ENCODE data around the gene NETO1. TPM values are rescaled to one million over a fixed set of nuclear protein-coding genes. Genes with fewer than 3 reads are reported as not detected.

Gene NETO1
- total and polyA plus RNA-seq, 10 of the 15 experiments (the other 5 are each of a cell fraction or from before 2014, with no cell fraction given) = 0.52 TPM; not detected in 9

- DNase-seq (ENCODE audit: low read depth, low spot score) = no peak
- intact Hi-C loops (cut with micrococcal nuclease; ENCODE audit: unreplicated experiment) = no loop called here
- no TSS peak for BruUV-seq (replicated peaks)
- no peak for TF ChIP-seq SRF (IDR thresholded peaks at IDR 0.05; ENCODE audit: low read depth in 2 of 2, low read length in 2 of 2)
- TF ChIP-seq, protein P1, sequence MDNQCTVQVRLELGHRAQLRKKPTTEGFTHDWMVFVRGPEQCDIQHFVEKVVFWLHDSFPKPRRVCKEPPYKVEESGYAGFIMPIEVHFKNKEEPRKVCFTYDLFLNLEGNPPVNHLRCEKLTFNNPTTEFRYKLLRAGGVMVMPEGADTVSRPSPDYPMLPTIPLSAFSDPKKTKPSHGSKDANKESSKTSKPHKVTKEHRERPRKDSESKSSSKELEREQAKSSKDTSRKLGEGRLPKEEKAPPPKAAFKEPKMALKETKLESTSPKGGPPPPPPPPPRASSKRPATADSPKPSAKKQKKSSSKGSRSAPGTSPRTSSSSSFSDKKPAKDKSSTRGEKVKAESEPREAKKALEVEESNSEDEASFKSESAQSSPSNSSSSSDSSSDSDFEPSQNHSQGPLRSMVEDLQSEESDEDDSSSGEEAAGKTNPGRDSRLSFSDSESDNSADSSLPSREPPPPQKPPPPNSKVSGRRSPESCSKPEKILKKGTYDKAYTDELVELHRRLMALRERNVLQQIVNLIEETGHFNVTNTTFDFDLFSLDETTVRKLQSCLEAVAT (IDR thresholded peaks at IDR 0.05) = no peak
- TF ChIP-seq SMAD5 (IDR thresholded peaks at IDR 0.05; ENCODE audit: low read depth) = no peak
- TF ChIP-seq IRF3 (IDR thresholded peaks at IDR 0.05) = no peak
- TF ChIP-seq CHD4 (IDR thresholded peaks at IDR 0.05) = no peak
- TF ChIP-seq MYC (IDR thresholded peaks at IDR 0.05; ENCODE audit: insufficient read depth, insufficient read length, insufficient replicate concordance, low read length, severe bottlenecking) = no peak
- no peak for TF ChIP-seq BHLHE40 (IDR thresholded peaks at IDR 0.05; ENCODE audit: borderline replicate concordance in 1 of 2, low read depth in 2 of 2, low read length in 1 of 2)
- no peak for TF ChIP-seq CBFB (IDR thresholded peaks at IDR 0.05; ENCODE audit: low read depth)
- TF ChIP-seq EZH2 (IDR thresholded peaks at IDR 0.05; ENCODE audit: borderline replicate concordance, control insufficient read depth, low read depth, low read length) = no peak
- TF ChIP-seq YBX1 (IDR thresholded peaks at IDR 0.05) = no peak
- no peak for TF ChIP-seq NFYA (IDR thresholded peaks at IDR 0.05; ENCODE audit: borderline replicate concordance, low read depth, low read length)
- no peak for TF ChIP-seq HDAC6 (IDR thresholded peaks at IDR 0.05; ENCODE audit: unreplicated experiment)
- TF ChIP-seq RELA (IDR thresholded peaks at IDR 0.05; ENCODE audit: borderline replicate concordance, partially characterized antibody) = no peak
- TF ChIP-seq NR2C1 (IDR thresholded peaks at IDR 0.05) = no peak
- TF ChIP-seq, protein P2, sequence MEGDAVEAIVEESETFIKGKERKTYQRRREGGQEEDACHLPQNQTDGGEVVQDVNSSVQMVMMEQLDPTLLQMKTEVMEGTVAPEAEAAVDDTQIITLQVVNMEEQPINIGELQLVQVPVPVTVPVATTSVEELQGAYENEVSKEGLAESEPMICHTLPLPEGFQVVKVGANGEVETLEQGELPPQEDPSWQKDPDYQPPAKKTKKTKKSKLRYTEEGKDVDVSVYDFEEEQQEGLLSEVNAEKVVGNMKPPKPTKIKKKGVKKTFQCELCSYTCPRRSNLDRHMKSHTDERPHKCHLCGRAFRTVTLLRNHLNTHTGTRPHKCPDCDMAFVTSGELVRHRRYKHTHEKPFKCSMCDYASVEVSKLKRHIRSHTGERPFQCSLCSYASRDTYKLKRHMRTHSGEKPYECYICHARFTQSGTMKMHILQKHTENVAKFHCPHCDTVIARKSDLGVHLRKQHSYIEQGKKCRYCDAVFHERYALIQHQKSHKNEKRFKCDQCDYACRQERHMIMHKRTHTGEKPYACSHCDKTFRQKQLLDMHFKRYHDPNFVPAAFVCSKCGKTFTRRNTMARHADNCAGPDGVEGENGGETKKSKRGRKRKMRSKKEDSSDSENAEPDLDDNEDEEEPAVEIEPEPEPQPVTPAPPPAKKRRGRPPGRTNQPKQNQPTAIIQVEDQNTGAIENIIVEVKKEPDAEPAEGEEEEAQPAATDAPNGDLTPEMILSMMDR (IDR thresholded peaks at IDR 0.05 in 2 of 3, conservative IDR thresholded peaks at IDR 0.05 in 1 of 3; ENCODE audit: control insufficient read depth in 2 of 3, extremely low read depth in 1 of 3, insufficient read depth in 1 of 3, low read depth in 3 of 3, low read length in 3 of 3) = no peak
- TF ChIP-seq STAT3 (IDR thresholded peaks at IDR 0.05; ENCODE audit: low read depth, low read length) = no peak
- TF ChIP-seq CREB1 (IDR thresholded peaks at IDR 0.05; ENCODE audit: low read depth) = no peak
- no peak overlapping the region for H3K9ac ChIP-seq (ENCODE audit: control insufficient read depth, insufficient read depth, low read length)
- no peaks in the 10 kb centered on the region for H3K9me3 ChIP-seq (replicated peaks; ENCODE audit: control insufficient read depth, insufficient read depth, low read length)
- no peak for FAIRE-seq
- in situ Hi-C loops (cut with MboI) = no loop called here
- no peak overlapping the region for H3K4me3 ChIP-seq
- CTCF ChIA-PET = no interaction called here
- POLR2A ChIA-PET = no interaction called here
- no peaks in the 10 kb centered on the region for H3K36me3 ChIP-seq (ENCODE audit: control insufficient read depth in 2 of 2, insufficient read depth in 2 of 2, low read length in 1 of 2)
- H3K4me2 ChIP-seq (ENCODE audit: control insufficient read depth, insufficient read depth) = no peak overlapping the region
- RAD21 ChIA-PET (ENCODE audit: unreplicated experiment) = no interaction called here
- H3K27me3 ChIP-seq (replicated peaks in 1 of 2; ENCODE audit: control insufficient read depth in 2 of 2, insufficient read depth in 2 of 2, low read length in 1 of 2) = no peaks in the 10 kb centered on the region
- H2AFZ ChIP-seq (ENCODE audit: control insufficient read depth, low read depth, low read length) = no peak overlapping the region
- no peaks in the 10 kb centered on the region for H3K4me1 ChIP-seq (ENCODE audit: control insufficient read depth, insufficient read depth, low read length)
- WGBS (ENCODE audit: insufficient coverage, insufficient replicate concordance, low lambda C conversion rate, missing lambda C conversion rate) = 39% methylated on average over 5 of the region's 5 CpGs
- no peak for ATAC-seq
- H3K27ac ChIP-seq (ENCODE audit: control insufficient read depth, insufficient read depth) = no peak overlapping the region
- SMC1A ChIA-PET (ENCODE audit: uncharacterized antibody, unreplicated experiment) = no interaction called here
- no peaks in the 10 kb centered on the region for H3K79me2 ChIP-seq (ENCODE audit: control insufficient read depth, insufficient read depth, low read length)
- no peaks in the 10 kb centered on the region for H4K20me1 ChIP-seq (ENCODE audit: control insufficient read depth, insufficient read depth)
Measured at GRCh38 chr18:72910045-72910444, 42.3 kb upstream of the NETO1 start.
